A549 (cell line): ENCODE measurements around the gene CMIP. TPM values are rescaled to one million over a fixed set of nuclear protein-coding genes. Genes with fewer than 3 reads are reported as not detected.

Experiments
- ATAC-seq, 2 experiments: fragments of 200-7000 bp in 1 of 2; fragments of >200 bp in 1 of 2; cut with Nextera tagmentation in 1 of 2; cut with Tn5 transposase in 1 of 2; 3 replicates each; pipeline versions ENCODE4 v1.8.0 to v1.9.1; 2018 to 2020; ENCODE audit warnings: mild to moderate bottlenecking in 1 of 2, moderate library complexity in 1 of 2
- CTCF ChIA-PET: fragments of 300-600 bp; sonication (Branson Sonifier 250); formaldehyde crosslinking; extraction: SDS; loops from one replicate; lab custom pipeline; 2021; ENCODE audit warnings: antibody characterized with exemption, inconsistent platforms; lab: Yijun Ruan, JAX
- POLR2A ChIA-PET: fragments of 350-600 bp; formaldehyde crosslinking; extraction: SDS; loops from one replicate; lab custom pipeline; 2021; ENCODE audit warnings: antibody characterized with exemption, inconsistent platforms; lab: Yijun Ruan, JAX
- DNase-seq, 2 experiments: peaks; one replicate each; pipeline versions ENCODE4 v3.0.0 to v3.0.0-alpha.2; 2011 to 2016; ENCODE audit warnings: low read depth in 1 of 2, low spot score in 1 of 2
- FAIRE-seq: peaks from 2 replicates; lab custom pipeline; 2011; peaks lifted over from hg19 to GRCh38; lab: Jason Lieb, UNC
- H3K27ac ChIP-seq, 2 experiments: fragments of >200 bp; sonication (Bioruptor Twin); formaldehyde crosslinking; 3 replicates each; pipeline ENCODE4 v1.5.1; 2016 to 2017
- H3K4me1 ChIP-seq: fragments of >200 bp; sonication (Bioruptor Twin); formaldehyde crosslinking; 3 replicates; pipeline ENCODE4 v1.6.1; 2016
- H3K4me2 ChIP-seq: fragments of >200 bp; sonication (Bioruptor Twin); formaldehyde crosslinking; 3 replicates; pipeline ENCODE4 v1.6.1; 2016
- H3K4me3 ChIP-seq: fragments of >200 bp; sonication (Bioruptor Twin); formaldehyde crosslinking; 3 replicates; pipeline ENCODE4 v1.5.1; 2016
- H3K9me3 ChIP-seq: fragments of >200 bp; sonication (Bioruptor Twin); formaldehyde crosslinking; 3 replicates; pipeline ENCODE4 v1.6.1; 2016
- BHLHE40 ChIP-seq: IDR thresholded peaks from 2 replicates; pipeline ENCODE4 v1.6.1; 2012; ENCODE audit warnings: low read depth, low read length, inconsistent platforms
- CBX2 ChIP-seq: fragments of 200-600 bp; sonication (generic); IDR thresholded peaks from 2 replicates; pipeline ENCODE4 v1.6.1; 2016; ENCODE audit warnings: low read depth, mild to moderate bottlenecking, borderline replicate concordance
- CEBPB ChIP-seq, 2 experiments: fragments of >200 bp in 1 of 2; sonication (Bioruptor Twin) in 1 of 2; formaldehyde crosslinking in 1 of 2; IDR thresholded peaks; 2 replicates each; pipeline ENCODE4 v1.6.1; 2012 to 2016
- EHMT2 ChIP-seq: fragments of 200-600 bp; sonication (generic); IDR thresholded peaks from 2 replicates; pipeline ENCODE4 v1.6.1; 2016; ENCODE audit warnings: antibody characterized with exemption, low read depth, mild to moderate bottlenecking, moderate library complexity
- EP300 ChIP-seq, 2 experiments: fragments of >200 bp; sonication (Bioruptor Twin); formaldehyde crosslinking; IDR thresholded peaks; 2 replicates in 1 of 2; 3 replicates in 1 of 2; pipeline ENCODE4 v1.6.1; 2016 to 2017
- ESRRA ChIP-seq: fragments of 150-350 bp; IDR thresholded peaks from 2 replicates; pipeline ENCODE4 v1.6.1; 2014; ENCODE audit warnings: mild to moderate bottlenecking, low read length, borderline replicate concordance
- FOSL2 ChIP-seq, 2 experiments: fragments of 450-650 bp in 1 of 2; fragments of >200 bp in 1 of 2; sonication (Bioruptor Twin) in 1 of 2; formaldehyde crosslinking; IDR thresholded peaks; 2 replicates each; pipeline versions ENCODE4 v1.5.0 to v1.6.1; 2016 to 2020; ENCODE audit warnings: mild to moderate bottlenecking in 1 of 2, moderate library complexity in 1 of 2
- FOXS1 ChIP-seq: fragments of 250-450 bp; sonication (Bioruptor Pico); IDR thresholded peaks from 2 replicates; pipeline ENCODE4 v1.5.0; 2020; ENCODE audit warnings: mild to moderate bottlenecking, moderate library complexity
- GATA3 ChIP-seq: IDR thresholded peaks from 2 replicates; pipeline ENCODE4 v1.6.1; 2012; ENCODE audit warnings: borderline replicate concordance
- HOXA7 ChIP-seq: fragments of 250-450 bp; sonication (Bioruptor Pico); IDR thresholded peaks from 2 replicates; pipeline ENCODE4 v1.5.0; 2020; ENCODE audit warnings: mild to moderate bottlenecking, moderate library complexity
- HOXB5 ChIP-seq: fragments of 250-450 bp; sonication (Bioruptor Pico); IDR thresholded peaks from 2 replicates; pipeline ENCODE4 v1.5.0; 2020; ENCODE audit warnings: mild to moderate bottlenecking, moderate library complexity
- MAZ ChIP-seq: fragments of 150-350 bp; IDR thresholded peaks from 2 replicates; pipeline ENCODE4 v1.6.1; 2014; ENCODE audit warnings: antibody characterized with exemption, low read depth, low read length, borderline replicate concordance
- NFE2L2 ChIP-seq: fragments of 150-350 bp; conservative IDR thresholded peaks from 2 replicates; pipeline ENCODE4 v1.6.1; 2014; ENCODE audit warnings: low read length
- PHF8 ChIP-seq: fragments of 200-600 bp; sonication (generic); IDR thresholded peaks from 2 replicates; pipeline ENCODE4 v1.6.1; 2016; ENCODE audit warnings: low read depth, mild to moderate bottlenecking, antibody characterized with exemption, moderate library complexity, borderline replicate concordance
- RAD21 ChIP-seq, 2 experiments: fragments of >200 bp in 1 of 2; sonication (Bioruptor Twin) in 1 of 2; formaldehyde crosslinking in 1 of 2; IDR thresholded peaks in 1 of 2; conservative IDR thresholded peaks in 1 of 2; 2 replicates in 1 of 2; 3 replicates in 1 of 2; pipeline ENCODE4 v1.6.1; 2012 to 2018; ENCODE audit warnings: inconsistent platforms in 1 of 2
- RARB ChIP-seq: fragments of 250-450 bp; sonication (Bioruptor Pico); IDR thresholded peaks from 2 replicates; pipeline ENCODE4 v1.8.0; 2021; ENCODE audit warnings: mild to moderate bottlenecking, moderate library complexity
- SMC3 ChIP-seq: fragments of >200 bp; sonication (Bioruptor Twin); formaldehyde crosslinking; IDR thresholded peaks from 3 replicates; pipeline ENCODE4 v1.6.1; 2018; ENCODE audit warnings: inconsistent platforms
- ZSCAN20 ChIP-seq: fragments of 250-450 bp; sonication (Bioruptor Pico); IDR thresholded peaks from 2 replicates; pipeline ENCODE4 v1.8.0; 2022; ENCODE audit warnings: mild to moderate bottlenecking, moderate library complexity
- WGBS: methylation state at CpG from one replicate; pipeline ENCODE4 v1.1.6; 2017; ENCODE audit errors: missing lambda C conversion rate; 5-methylcytosine and 5-hydroxymethylcytosine counted together
- polyA plus RNA-seq, 4 experiments: library from polyadenylated mRNA; depleted of rRNA in 3 of 4; stranded (reverse); fragments of >200 nt; fragmentation: RNase III in 1 of 4; extraction: RNeasy Plus Mini Kit Qiagen cat#74134 plus additional on column Dnase treatment in 1 of 4; gene quantifications; 2 replicates in 3 of 4; 3 replicates in 1 of 4; pipeline ENCODE4 v1.2.3, GENCODE V29; 2011 to 2017
- TF ChIP-seq, protein P1 (sequence below): fragments of 450-650 bp; IDR thresholded peaks from 2 replicates; pipeline ENCODE4 v1.6.1; 2014; ENCODE audit warnings: antibody characterized with exemption
- TF ChIP-seq, protein P2 (sequence below): fragments of >200 bp; sonication (Bioruptor Twin); formaldehyde crosslinking; IDR thresholded peaks from 2 replicates; pipeline ENCODE4 v1.6.1; 2016
- TF ChIP-seq, protein P3 (sequence below): fragments of >200 bp; sonication (Bioruptor Twin); formaldehyde crosslinking; IDR thresholded peaks from 3 replicates; pipeline ENCODE4 v1.5.1; 2016

Gene CMIP
- polyA plus RNA-seq, 2 of the 4 experiments (the other 2 are of a cell fraction) = 21.6 to 125 TPM

DNA sequence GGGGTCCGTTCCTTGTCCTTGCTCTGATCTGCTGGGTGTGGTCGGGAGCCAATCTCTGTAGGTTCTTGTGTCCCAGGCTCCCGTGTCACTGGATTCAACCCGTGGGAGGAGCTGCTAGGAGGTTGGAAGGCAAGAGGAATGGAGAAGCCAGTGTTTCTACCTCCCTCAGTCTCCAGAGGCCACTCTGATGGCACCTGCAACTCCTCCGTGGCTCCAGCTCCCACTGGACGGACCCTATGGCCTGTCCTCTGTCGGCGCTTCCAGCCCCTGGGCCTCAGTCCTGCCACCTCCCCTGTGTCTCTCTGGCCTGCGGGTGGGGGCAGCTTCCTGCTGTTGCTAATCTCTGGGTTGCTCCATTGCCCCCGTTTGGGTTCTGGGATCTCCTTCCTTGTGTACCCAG lies 71.1 kb downstream of the CMIP start:
- peak overlapping the region in 1 of 2 experiments; percentile 92; a peak in 3 of 6 replicates for H3K27ac ChIP-seq
- peaks cover 75% of the 10 kb centered on the region for H3K4me1 ChIP-seq
- H3K4me2 ChIP-seq = no peak overlapping the region
- no peak overlapping the region for H3K4me3 ChIP-seq
- ATAC-seq = no peak
- FAIRE-seq = no peak
- ChIA-PET POLR2A (no interaction called here), CTCF (interaction anchor here (0.8 to 1.3 kb wide), 3 partner anchors 11 to 113 kb away, joined by 3 to 6 read pairs (median 3); no protein-coding TSS in a partner anchor)
- TF ChIP-seq PHF8 = no peak
- 91% methylated on average over 10 of the region's 10 CpGs for WGBS
- peaks cover 9% of the 10 kb centered on the region; the same call in 1 of the 3 replicates for H3K9me3 ChIP-seq
- no peak for DNase-seq

DNA sequence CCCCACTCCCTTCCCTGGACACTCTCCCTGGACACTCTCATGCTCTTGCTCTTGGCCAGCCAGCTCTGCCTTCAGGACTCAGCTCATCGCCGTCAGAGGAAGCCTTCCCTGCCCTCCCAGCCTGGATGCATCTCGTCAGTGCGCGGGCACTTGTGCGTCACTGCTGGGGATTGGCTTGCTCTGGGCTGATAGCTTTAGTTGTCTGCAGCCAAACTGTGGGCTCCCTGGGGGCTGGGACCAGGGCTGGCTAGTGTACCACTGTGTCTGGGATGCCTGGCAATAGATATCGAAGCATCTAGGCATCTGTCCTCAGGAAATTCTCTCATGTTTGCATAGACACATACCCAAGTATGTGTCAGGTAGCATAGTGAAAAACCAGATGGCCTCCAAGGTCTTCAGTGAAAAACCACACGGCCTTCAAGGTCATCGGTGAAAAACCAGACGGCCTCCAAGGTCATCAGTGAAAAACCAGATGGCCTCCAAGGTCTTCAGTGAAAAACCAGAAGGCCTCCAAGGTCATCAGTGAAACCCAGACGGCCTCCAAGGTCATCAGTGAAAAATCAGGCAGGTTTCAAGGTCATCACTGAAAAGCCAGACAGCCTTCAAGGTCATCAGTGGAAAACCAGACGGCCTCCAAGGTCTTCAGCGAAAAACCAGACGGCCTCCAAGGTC lies 72.0 kb downstream of the CMIP start:
- Histone ChIP-seq H3K4me3 (no peak overlapping the region), H3K4me2 (no peak overlapping the region), H3K9me3 (peaks cover 1% of the 10 kb centered on the region; the same call in 1 of the 3 replicates), H3K27ac (peak overlapping the region in 1 of 2 experiments; percentile 92; a peak in 3 of 6 replicates), H3K4me1 (peaks cover 75% of the 10 kb centered on the region)
- no peak for FAIRE-seq
- DNase-seq = no peak
- ATAC-seq = no peak
- 86% methylated on average over 14 of the region's 14 CpGs for WGBS
- ChIA-PET CTCF (interaction anchor here (0.7 to 1.3 kb wide), 3 partner anchors 19 to 114 kb away, joined by 3 read pairs; no protein-coding TSS in a partner anchor), POLR2A (no interaction called here)
- no peak for TF ChIP-seq PHF8
- no peak for TF ChIP-seq FOSL2 (IDR thresholded peaks at IDR 0.05)
- TF ChIP-seq FOSL2 (CRISPR knock-in tag; IDR thresholded peaks at IDR 0.05) = no peak
- TF ChIP-seq HOXA7 (CRISPR knock-in tag) = no peak
- TF ChIP-seq EP300 (IDR thresholded peaks at IDR 0.05) = no peak

DNA sequence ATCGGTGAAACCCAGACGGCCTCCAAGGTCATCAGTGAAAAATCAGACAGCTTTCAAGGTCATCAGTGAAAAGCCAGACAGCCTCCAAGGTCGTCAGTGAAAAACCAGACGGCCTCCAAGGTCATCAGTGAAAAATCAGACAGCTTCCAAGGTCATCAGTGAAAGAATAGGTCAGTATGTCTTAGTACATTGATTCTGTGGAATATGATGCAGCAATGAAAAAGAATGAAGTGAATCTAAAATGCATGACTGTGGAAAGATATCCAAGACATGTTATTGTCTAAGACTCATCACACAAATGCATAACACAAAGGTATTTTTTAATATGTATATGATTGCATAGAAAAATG lies 72.5 kb downstream of the CMIP start:
- H3K4me1 ChIP-seq = peaks cover 79% of the 10 kb centered on the region
- DNase-seq (no peak), FAIRE-seq (no peak), ATAC-seq (no peak)
- TF ChIP-seq BHLHE40 (no peak), ESRRA (peak; percentile 89)
- peak overlapping the region in 1 of 2 experiments; percentile 92; a peak in 3 of 6 replicates for H3K27ac ChIP-seq
- WGBS = 82% methylated on average over 4 of the region's 4 CpGs
- H3K9me3 ChIP-seq = no peaks in the 10 kb centered on the region; the same call in 2 of the 3 replicates
- CTCF ChIA-PET = interaction anchor here (0.7 to 1.0 kb wide), 2 partner anchors 19 to 103 kb away, joined by 3 read pairs; no protein-coding TSS in a partner anchor
- no peak overlapping the region for H3K4me2 ChIP-seq
- H3K4me3 ChIP-seq = no peak overlapping the region
- POLR2A ChIA-PET = no interaction called here

DNA sequence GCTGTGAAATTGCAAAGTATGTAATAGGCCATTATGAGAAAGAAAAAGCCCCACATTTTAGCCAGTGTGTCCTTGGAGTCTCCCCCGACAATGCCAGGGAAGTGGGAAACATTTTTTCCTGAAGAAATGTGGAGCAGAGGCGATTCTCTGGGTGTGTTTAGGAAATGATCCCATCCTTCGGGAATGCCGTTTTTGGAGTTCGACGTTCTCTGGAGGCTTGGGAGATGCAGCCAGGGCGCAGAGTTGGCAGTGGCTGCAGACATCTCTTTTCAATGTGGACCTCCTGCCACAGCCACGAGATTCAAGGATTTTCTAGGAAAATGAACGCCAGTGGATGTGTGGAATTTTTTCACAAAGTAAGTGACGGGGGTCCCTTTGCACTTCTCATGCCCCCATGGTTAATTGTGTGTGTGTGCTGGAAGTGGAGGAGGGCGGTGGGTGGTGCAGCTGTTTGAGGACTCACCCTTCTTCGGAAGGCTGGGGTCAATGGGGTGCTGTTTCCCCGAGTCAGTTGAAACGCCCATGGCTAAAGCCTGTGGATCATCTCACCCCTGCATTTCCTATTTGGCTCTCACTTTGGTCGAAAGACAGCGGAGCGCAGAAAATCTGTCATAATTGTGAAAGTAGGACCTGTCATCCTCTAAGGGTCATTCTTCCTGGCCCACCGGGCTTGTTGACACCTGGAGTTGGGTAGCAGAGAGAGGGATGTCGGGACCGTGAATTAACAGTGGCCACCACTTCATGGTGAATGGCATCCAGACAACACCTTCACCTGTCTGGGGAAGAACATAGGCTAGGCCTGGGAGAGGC lies 73.2 kb downstream of the CMIP start:
- ChIA-PET POLR2A (no interaction called here), CTCF (interaction anchor here (0.7 to 1.0 kb wide), 2 partner anchors 20 to 104 kb away, joined by 3 read pairs; no protein-coding TSS in a partner anchor)
- 72% methylated on average over 20 of the region's 20 CpGs for WGBS
- TF ChIP-seq ZSCAN20 (CRISPR knock-in tag) (no peak), ESRRA (no peak), FOXS1 (CRISPR knock-in tag) (no peak)
- TF ChIP-seq, protein P1, sequence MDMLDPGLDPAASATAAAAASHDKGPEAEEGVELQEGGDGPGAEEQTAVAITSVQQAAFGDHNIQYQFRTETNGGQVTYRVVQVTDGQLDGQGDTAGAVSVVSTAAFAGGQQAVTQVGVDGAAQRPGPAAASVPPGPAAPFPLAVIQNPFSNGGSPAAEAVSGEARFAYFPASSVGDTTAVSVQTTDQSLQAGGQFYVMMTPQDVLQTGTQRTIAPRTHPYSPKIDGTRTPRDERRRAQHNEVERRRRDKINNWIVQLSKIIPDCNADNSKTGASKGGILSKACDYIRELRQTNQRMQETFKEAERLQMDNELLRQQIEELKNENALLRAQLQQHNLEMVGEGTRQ = no peak
- TF ChIP-seq, protein P2, sequence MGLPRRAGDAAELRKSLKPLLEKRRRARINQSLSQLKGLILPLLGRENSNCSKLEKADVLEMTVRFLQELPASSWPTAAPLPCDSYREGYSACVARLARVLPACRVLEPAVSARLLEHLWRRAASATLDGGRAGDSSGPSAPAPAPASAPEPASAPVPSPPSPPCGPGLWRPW = no peak
- H3K27ac ChIP-seq = peak overlapping the region; percentile 22 to 74; a peak in 4 of 6 replicates
- no peak for DNase-seq
- no peak for ATAC-seq
- H3K4me1 ChIP-seq = peaks cover 79% of the 10 kb centered on the region
- no peak overlapping the region for H3K4me3 ChIP-seq
- FAIRE-seq = no peak
- H3K4me2 ChIP-seq = peak overlapping the region; percentile 9; the same call in 2 of the 3 replicates
- H3K9me3 ChIP-seq = no peaks in the 10 kb centered on the region

DNA sequence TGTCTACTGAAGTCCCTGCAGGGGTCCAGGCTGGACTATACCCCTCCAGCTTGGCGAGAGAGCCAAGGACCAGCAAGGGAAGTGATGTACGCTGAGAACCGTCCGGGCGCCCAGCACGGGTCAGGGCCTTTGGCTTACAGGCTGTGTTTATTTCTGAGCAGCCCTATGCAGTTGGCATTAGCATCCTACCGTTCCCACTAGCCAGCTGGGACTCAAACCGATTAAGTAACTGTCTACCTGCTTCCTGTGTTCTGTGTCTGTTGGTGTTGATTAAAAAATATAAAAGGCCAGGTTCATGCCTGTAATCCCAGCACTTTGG lies 73.8 kb downstream of the CMIP start:
- Histone ChIP-seq H3K27ac (peak overlapping the region; percentile 22 to 74; a peak in 4 of 6 replicates), H3K4me2 (peak overlapping the region; percentile 9; the same call in 1 of the 3 replicates), H3K4me3 (no peak overlapping the region), H3K9me3 (no peaks in the 10 kb centered on the region), H3K4me1 (peaks cover 79% of the 10 kb centered on the region)
- 78% methylated on average over 8 of the region's 8 CpGs for WGBS
- ATAC-seq (no peak), FAIRE-seq (no peak), DNase-seq (no peak)
- POLR2A ChIA-PET = no interaction called here
- CTCF ChIA-PET = no interaction called here
- TF ChIP-seq GATA3 = no peak
- TF ChIP-seq SMC3 = no peak
- no peak for TF ChIP-seq HOXB5
- TF ChIP-seq, protein P3, sequence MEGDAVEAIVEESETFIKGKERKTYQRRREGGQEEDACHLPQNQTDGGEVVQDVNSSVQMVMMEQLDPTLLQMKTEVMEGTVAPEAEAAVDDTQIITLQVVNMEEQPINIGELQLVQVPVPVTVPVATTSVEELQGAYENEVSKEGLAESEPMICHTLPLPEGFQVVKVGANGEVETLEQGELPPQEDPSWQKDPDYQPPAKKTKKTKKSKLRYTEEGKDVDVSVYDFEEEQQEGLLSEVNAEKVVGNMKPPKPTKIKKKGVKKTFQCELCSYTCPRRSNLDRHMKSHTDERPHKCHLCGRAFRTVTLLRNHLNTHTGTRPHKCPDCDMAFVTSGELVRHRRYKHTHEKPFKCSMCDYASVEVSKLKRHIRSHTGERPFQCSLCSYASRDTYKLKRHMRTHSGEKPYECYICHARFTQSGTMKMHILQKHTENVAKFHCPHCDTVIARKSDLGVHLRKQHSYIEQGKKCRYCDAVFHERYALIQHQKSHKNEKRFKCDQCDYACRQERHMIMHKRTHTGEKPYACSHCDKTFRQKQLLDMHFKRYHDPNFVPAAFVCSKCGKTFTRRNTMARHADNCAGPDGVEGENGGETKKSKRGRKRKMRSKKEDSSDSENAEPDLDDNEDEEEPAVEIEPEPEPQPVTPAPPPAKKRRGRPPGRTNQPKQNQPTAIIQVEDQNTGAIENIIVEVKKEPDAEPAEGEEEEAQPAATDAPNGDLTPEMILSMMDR = no peak
- no peak for TF ChIP-seq RAD21 (conservative IDR thresholded peaks at IDR 0.05 in 1 of 2, IDR thresholded peaks at IDR 0.05 in 1 of 2)
- no peak for TF ChIP-seq MAZ
- no peak for TF ChIP-seq CEBPB (IDR thresholded peaks at IDR 0.05)
- no peak for TF ChIP-seq EHMT2
- no peak for TF ChIP-seq RARB
- no peak for TF ChIP-seq NFE2L2
- no peak for TF ChIP-seq FOSL2 (IDR thresholded peaks at IDR 0.05)
- no peak for TF ChIP-seq FOSL2 (CRISPR knock-in tag; IDR thresholded peaks at IDR 0.05)
- TF ChIP-seq HOXA7 (CRISPR knock-in tag) = no peak
- TF ChIP-seq CBX2 = no peak
